Ectodermal cell (in vitro differentiated cells): ENCODE data around the gene PIK3AP1. TPM values are rescaled to one million over a fixed set of nuclear protein-coding genes. Genes with fewer than 3 reads are reported as not detected.

Source experiments
- H3K27ac ChIP-seq: 2 replicates; pipeline ENCODE4 v1.7.0; 2013; ENCODE audit warnings: mild to moderate bottlenecking, low read depth, low read length; ENCODE audit not compliant: insufficient read depth, poor library complexity, severe bottlenecking
- H3K27me3 ChIP-seq: 2 replicates; pipeline ENCODE4 v1.7.0; 2013; ENCODE audit warnings: mild to moderate bottlenecking, low read length; ENCODE audit not compliant: insufficient read depth, control insufficient read depth, poor library complexity, severe bottlenecking
- H3K36me3 ChIP-seq: one replicate; pipeline ENCODE4 v1.7.0; 2013; ENCODE audit warnings: low read length; ENCODE audit not compliant: control insufficient read depth, insufficient read depth
- H3K4me1 ChIP-seq: one replicate; pipeline ENCODE4 v1.7.0; 2013; ENCODE audit warnings: low read length; ENCODE audit not compliant: control insufficient read depth, insufficient read depth
- H3K4me3 ChIP-seq: 2 replicates; pipeline ENCODE4 v1.7.0; 2013; ENCODE audit warnings: low read depth, low read length, control low read depth; ENCODE audit not compliant: insufficient read depth
- H3K9me3 ChIP-seq: 2 replicates; pipeline ENCODE4 v1.7.0; 2013; ENCODE audit warnings: mild to moderate bottlenecking, low read length, moderate library complexity; ENCODE audit not compliant: control insufficient read depth
- WGBS, 2 experiments: methylation state at CpG; one replicate each; pipeline ENCODE4 v1.1.7; 2013; ENCODE audit warnings: missing lambda C conversion rate in 2 of 2; 5-methylcytosine and 5-hydroxymethylcytosine counted together
- polyA plus RNA-seq, 4 experiments: library from polyadenylated mRNA; stranded (reverse); fragments of 50-300 nt; gene quantifications; one replicate each; pipeline ENCODE4 v1.2.3, GENCODE V29; 2013

The PIK3AP1 gene
- 0.63 TPM for polyA plus RNA-seq (2013, experiment 1 of 4)
- 0.59 TPM for polyA plus RNA-seq (2013, experiment 2 of 4)
- polyA plus RNA-seq (2013, experiment 3 of 4), result 0.53 TPM
- 0.45 TPM for polyA plus RNA-seq (2013, experiment 4 of 4)

- peak within 1 kb of the TSS; percentile 57 for H3K4me3 ChIP-seq
- no peaks in the 10 kb centered on the region for H3K4me1 ChIP-seq
- no peaks in the 10 kb centered on the region for H3K36me3 ChIP-seq
- H3K27me3 ChIP-seq, result peaks cover 32% of the 10 kb centered on the region
- no peaks in the 10 kb centered on the region for H3K9me3 ChIP-seq
- 5% methylated on average over 52 of the region's 52 CpGs for WGBS, 2 experiments
- H3K27ac ChIP-seq, result no peak within 1 kb of the TSS
These were observed at the start of gene PIK3AP1 for GRCh38 chr10:96720422-96721206. PIK3AP1 (minus strand) TSS chr10:96720514; CDS start chr10:96720394, 120 bp downstream.

GRCh38 chr10:96768136-96768535, 47.8 kb upstream of the PIK3AP1 start:
- Histone ChIP-seq H3K27ac (no peak overlapping the region), H3K9me3 (no peaks in the 10 kb centered on the region)
- 94 to 96% methylated on average over 11 of the region's 11 CpGs for WGBS, 2 experiments

GRCh38 chr10:96767611-96768010, 47.3 kb upstream of the PIK3AP1 start:
- WGBS, 2 experiments, result 93 to 97% methylated on average over 2 of the region's 2 CpGs
- H3K4me1 ChIP-seq, result no peaks in the 10 kb centered on the region
- H3K36me3 ChIP-seq, result no peaks in the 10 kb centered on the region
- H3K4me3 ChIP-seq, result no peak overlapping the region
- H3K27ac ChIP-seq, result no peak overlapping the region
- H3K9me3 ChIP-seq, result no peaks in the 10 kb centered on the region
- no peaks in the 10 kb centered on the region for H3K27me3 ChIP-seq

More at GRCh38 chr10:96768136-96768535, 47.8 kb upstream of the PIK3AP1 start:
- no peak overlapping the region for H3K4me3 ChIP-seq
- H3K36me3 ChIP-seq, result no peaks in the 10 kb centered on the region
- no peaks in the 10 kb centered on the region for H3K4me1 ChIP-seq
- H3K27me3 ChIP-seq, result no peaks in the 10 kb centered on the region

GRCh38 chr10:96765406-96766240, 45.3 kb upstream of the PIK3AP1 start:
- Histone ChIP-seq H3K4me1 (no peaks in the 10 kb centered on the region), H3K36me3 (no peaks in the 10 kb centered on the region), H3K27ac (no peak overlapping the region), H3K9me3 (no peaks in the 10 kb centered on the region), H3K4me3 (no peak overlapping the region), H3K27me3 (no peaks in the 10 kb centered on the region)
- WGBS, 2 experiments, result 87 to 90% methylated on average over 9 of the region's 9 CpGs

GRCh38 chr10:96764425-96765060, 44.2 kb upstream of the PIK3AP1 start:
- H3K4me1 ChIP-seq, result no peaks in the 10 kb centered on the region
- no peak overlapping the region for H3K27ac ChIP-seq
- H3K36me3 ChIP-seq, result no peaks in the 10 kb centered on the region
- no peaks in the 10 kb centered on the region for H3K27me3 ChIP-seq
- no peaks in the 10 kb centered on the region for H3K9me3 ChIP-seq
- no peak overlapping the region for H3K4me3 ChIP-seq
- WGBS, 2 experiments, result 89 to 92% methylated on average over 4 of the region's 4 CpGs

- H3K27me3 ChIP-seq, result no peaks in the 10 kb centered on the region
- H3K4me1 ChIP-seq, result no peaks in the 10 kb centered on the region
- H3K36me3 ChIP-seq, result no peaks in the 10 kb centered on the region
- no peaks in the 10 kb centered on the region for H3K9me3 ChIP-seq
- no peak overlapping the region for H3K27ac ChIP-seq
- H3K4me3 ChIP-seq, result no peak overlapping the region
- WGBS, 2 experiments, result 90 to 92% methylated on average over 1 of the region's 1 CpG
These were observed 38.1 kb upstream of the PIK3AP1 start for GRCh38 chr10:96758423-96758822.

GRCh38 chr10:96756111-96756903, 36.0 kb upstream of the PIK3AP1 start:
- Histone ChIP-seq H3K9me3 (no peaks in the 10 kb centered on the region), H3K4me1 (no peaks in the 10 kb centered on the region), H3K27ac (no peak overlapping the region), H3K36me3 (no peaks in the 10 kb centered on the region), H3K27me3 (no peaks in the 10 kb centered on the region), H3K4me3 (no peak overlapping the region)
- WGBS, 2 experiments, result 87 to 95% methylated on average over 3 to 5 of the region's 5 CpGs

- Histone ChIP-seq H3K4me1 (no peaks in the 10 kb centered on the region), H3K4me3 (no peak overlapping the region), H3K36me3 (no peaks in the 10 kb centered on the region), H3K27me3 (no peaks in the 10 kb centered on the region), H3K9me3 (no peaks in the 10 kb centered on the region), H3K27ac (no peak overlapping the region)
- 29 to 45% methylated on average over 1 of the region's 1 CpG for WGBS, 2 experiments
These were observed 33.6 kb upstream of the PIK3AP1 start for GRCh38 chr10:96753956-96754355.

- Histone ChIP-seq H3K4me1 (no peaks in the 10 kb centered on the region), H3K4me3 (no peak overlapping the region), H3K9me3 (no peaks in the 10 kb centered on the region), H3K36me3 (no peaks in the 10 kb centered on the region), H3K27me3 (no peaks in the 10 kb centered on the region), H3K27ac (no peak overlapping the region)
- 97 to 100% methylated on average over 2 to 4 of the region's 4 CpGs for WGBS, 2 experiments
These were observed 32.1 kb upstream of the PIK3AP1 start for GRCh38 chr10:96752375-96752774.
